A549 (cell line): Measurements from ENCODE around the gene OPRD1. TPM values are rescaled to one million over a fixed set of nuclear protein-coding genes. Genes with fewer than 3 reads are reported as not detected.

ENCODE experiments used
- ATAC-seq, 2 experiments: fragments of 200-7000 bp in 1 of 2; fragments of >200 bp in 1 of 2; cut with Nextera tagmentation in 1 of 2; cut with Tn5 transposase in 1 of 2; 3 replicates each; pipeline versions ENCODE4 v1.8.0 to v1.9.1; 2018 to 2020; ENCODE audit warnings: mild to moderate bottlenecking in 1 of 2, moderate library complexity in 1 of 2
- CTCF ChIA-PET: fragments of 300-600 bp; sonication (Branson Sonifier 250); formaldehyde crosslinking; extraction: SDS; loops from one replicate; lab custom pipeline; 2021; ENCODE audit warnings: antibody characterized with exemption, inconsistent platforms; lab: Yijun Ruan, JAX
- POLR2A ChIA-PET: fragments of 350-600 bp; formaldehyde crosslinking; extraction: SDS; loops from one replicate; lab custom pipeline; 2021; ENCODE audit warnings: antibody characterized with exemption, inconsistent platforms; lab: Yijun Ruan, JAX
- DNase-seq, 2 experiments: peaks; one replicate each; pipeline versions ENCODE4 v3.0.0 to v3.0.0-alpha.2; 2011 to 2016; ENCODE audit warnings: low read depth in 1 of 2, low spot score in 1 of 2
- FAIRE-seq: peaks from 2 replicates; lab custom pipeline; 2011; peaks lifted over from hg19 to GRCh38; lab: Jason Lieb, UNC
- H3K27ac ChIP-seq, 2 experiments: fragments of >200 bp; sonication (Bioruptor Twin); formaldehyde crosslinking; 3 replicates each; pipeline ENCODE4 v1.5.1; 2016 to 2017
- H3K4me1 ChIP-seq: fragments of >200 bp; sonication (Bioruptor Twin); formaldehyde crosslinking; 3 replicates; pipeline ENCODE4 v1.6.1; 2016
- H3K4me2 ChIP-seq: fragments of >200 bp; sonication (Bioruptor Twin); formaldehyde crosslinking; 3 replicates; pipeline ENCODE4 v1.6.1; 2016
- H3K4me3 ChIP-seq: fragments of >200 bp; sonication (Bioruptor Twin); formaldehyde crosslinking; 3 replicates; pipeline ENCODE4 v1.5.1; 2016
- H3K9me3 ChIP-seq: fragments of >200 bp; sonication (Bioruptor Twin); formaldehyde crosslinking; 3 replicates; pipeline ENCODE4 v1.6.1; 2016
- CBX2 ChIP-seq: fragments of 200-600 bp; sonication (generic); IDR thresholded peaks from 2 replicates; pipeline ENCODE4 v1.6.1; 2016; ENCODE audit warnings: low read depth, mild to moderate bottlenecking, borderline replicate concordance
- CBX8 ChIP-seq: fragments of 200-600 bp; sonication (generic); IDR thresholded peaks from 2 replicates; pipeline ENCODE4 v1.6.1; 2016
- CEBPB ChIP-seq, 2 experiments: fragments of >200 bp in 1 of 2; sonication (Bioruptor Twin) in 1 of 2; formaldehyde crosslinking in 1 of 2; IDR thresholded peaks; 2 replicates each; pipeline ENCODE4 v1.6.1; 2012 to 2016
- E2F6 ChIP-seq: IDR thresholded peaks from 2 replicates; pipeline ENCODE4 v1.6.1; 2012; ENCODE audit warnings: low read depth, borderline replicate concordance
- ELK1 ChIP-seq: fragments of 150-350 bp; IDR thresholded peaks from 2 replicates; pipeline ENCODE4 v1.6.1; 2014; ENCODE audit warnings: low read depth, mild to moderate bottlenecking, low read length
- ESRRA ChIP-seq: fragments of 150-350 bp; IDR thresholded peaks from 2 replicates; pipeline ENCODE4 v1.6.1; 2014; ENCODE audit warnings: mild to moderate bottlenecking, low read length, borderline replicate concordance
- FOSB ChIP-seq: fragments of 250-450 bp; sonication (Bioruptor Pico); IDR thresholded peaks from 2 replicates; pipeline ENCODE4 v1.5.0; 2020; ENCODE audit warnings: mild to moderate bottlenecking, moderate library complexity
- FOSL2 ChIP-seq, 2 experiments: fragments of 450-650 bp in 1 of 2; fragments of >200 bp in 1 of 2; sonication (Bioruptor Twin) in 1 of 2; formaldehyde crosslinking; IDR thresholded peaks; 2 replicates each; pipeline versions ENCODE4 v1.5.0 to v1.6.1; 2016 to 2020; ENCODE audit warnings: mild to moderate bottlenecking in 1 of 2, moderate library complexity in 1 of 2
- FOXS1 ChIP-seq: fragments of 250-450 bp; sonication (Bioruptor Pico); IDR thresholded peaks from 2 replicates; pipeline ENCODE4 v1.5.0; 2020; ENCODE audit warnings: mild to moderate bottlenecking, moderate library complexity
- HDAC2 ChIP-seq: fragments of 200-600 bp; sonication (generic); IDR thresholded peaks from 2 replicates; pipeline ENCODE4 v1.6.1; 2016
- HES2 ChIP-seq: fragments of >200 bp; sonication (Bioruptor Twin); formaldehyde crosslinking; IDR thresholded peaks from 2 replicates; pipeline ENCODE4 v1.6.1; 2016
- JUNB ChIP-seq: fragments of >200 bp; sonication (Bioruptor Twin); formaldehyde crosslinking; IDR thresholded peaks from 2 replicates; pipeline ENCODE4 v1.6.1; 2016
- MAZ ChIP-seq: fragments of 150-350 bp; IDR thresholded peaks from 2 replicates; pipeline ENCODE4 v1.6.1; 2014; ENCODE audit warnings: antibody characterized with exemption, low read depth, low read length, borderline replicate concordance
- MYC ChIP-seq: IDR thresholded peaks from 2 replicates; pipeline ENCODE4 v1.6.1; 2012; ENCODE audit warnings: mild to moderate bottlenecking, inconsistent platforms, low read length, improper control_type of control experiment, borderline replicate concordance
- NFE2L2 ChIP-seq: fragments of 150-350 bp; conservative IDR thresholded peaks from 2 replicates; pipeline ENCODE4 v1.6.1; 2014; ENCODE audit warnings: low read length
- POLR2A ChIP-seq: IDR thresholded peaks from 2 replicates; pipeline ENCODE4 v1.6.1; 2012; ENCODE audit warnings: mild to moderate bottlenecking, low read length
- RAD21 ChIP-seq, 2 experiments: fragments of >200 bp in 1 of 2; sonication (Bioruptor Twin) in 1 of 2; formaldehyde crosslinking in 1 of 2; IDR thresholded peaks in 1 of 2; conservative IDR thresholded peaks in 1 of 2; 2 replicates in 1 of 2; 3 replicates in 1 of 2; pipeline ENCODE4 v1.6.1; 2012 to 2018; ENCODE audit warnings: inconsistent platforms in 1 of 2
- RARB ChIP-seq: fragments of 250-450 bp; sonication (Bioruptor Pico); IDR thresholded peaks from 2 replicates; pipeline ENCODE4 v1.8.0; 2021; ENCODE audit warnings: mild to moderate bottlenecking, moderate library complexity
- REST ChIP-seq: fragments of 200-600 bp; sonication (generic); IDR thresholded peaks from 2 replicates; pipeline ENCODE4 v1.6.1; 2016; ENCODE audit warnings: antibody characterized with exemption, mild to moderate bottlenecking, moderate library complexity
- SREBF2 ChIP-seq: fragments of 450-650 bp; IDR thresholded peaks from 2 replicates; pipeline ENCODE4 v1.6.1; 2014; ENCODE audit warnings: mild to moderate bottlenecking, moderate library complexity
- TP53 ChIP-seq: fragments of 250-450 bp; sonication (Bioruptor Pico); IDR thresholded peaks from 2 replicates; pipeline ENCODE4 v1.5.0; 2021; ENCODE audit warnings: mild to moderate bottlenecking, moderate library complexity
- USF2 ChIP-seq: fragments of 450-650 bp; IDR thresholded peaks from 2 replicates; pipeline ENCODE4 v1.6.1; 2014; ENCODE audit warnings: antibody characterized with exemption
- ZFP36 ChIP-seq: fragments of 450-650 bp; IDR thresholded peaks from 2 replicates; pipeline ENCODE4 v1.6.1; 2014; ENCODE audit warnings: borderline replicate concordance; ENCODE audit not compliant: partially characterized antibody
- ZNF302 ChIP-seq: fragments of 250-450 bp; sonication (Bioruptor Pico); IDR thresholded peaks from 2 replicates; pipeline ENCODE4 v1.9.0; 2021; ENCODE audit warnings: inconsistent platforms, mild to moderate bottlenecking, moderate library complexity
- WGBS: methylation state at CpG from one replicate; pipeline ENCODE4 v1.1.6; 2017; ENCODE audit errors: missing lambda C conversion rate; 5-methylcytosine and 5-hydroxymethylcytosine counted together
- polyA plus RNA-seq, 4 experiments: library from polyadenylated mRNA; depleted of rRNA in 3 of 4; stranded (reverse); fragments of >200 nt; fragmentation: RNase III in 1 of 4; extraction: RNeasy Plus Mini Kit Qiagen cat#74134 plus additional on column Dnase treatment in 1 of 4; gene quantifications; 2 replicates in 3 of 4; 3 replicates in 1 of 4; pipeline ENCODE4 v1.2.3, GENCODE V29; 2011 to 2017

The OPRD1 gene
- polyA plus RNA-seq, 2 of the 4 experiments (the other 2 are of a cell fraction): not detected

- ChIA-PET POLR2A (no interaction called here), CTCF (interaction anchor here (1.0 to 2.1 kb wide), 4 partner anchors 11 to 17 kb away, joined by 4 to 6 read pairs (median 5); partner anchors contain the start of gene EPB41)
- no peak for FAIRE-seq
These were observed 87.3 kb downstream of the OPRD1 start for GRCh38 chr1:28899267-28899666.

GRCh38 chr1:28900562-28900961 is 88.6 kb downstream of the OPRD1 start:
- CTCF ChIA-PET: interaction anchor here (0.8 to 1.0 kb wide), 2 partner anchors 18 to 24 kb away, joined by 3 to 4 read pairs; no protein-coding TSS in a partner anchor
- no peak for FAIRE-seq
- H3K4me2 ChIP-seq: no peak overlapping the region
- no peaks in the 10 kb centered on the region; the same call in 2 of the 3 replicates for H3K9me3 ChIP-seq
- no peak for TF ChIP-seq SREBF2
- TF ChIP-seq ELK1: no peak
- TF ChIP-seq TP53: no peak
- TF ChIP-seq MAZ: no peak
- TF ChIP-seq MYC: no peak
- no peak for TF ChIP-seq CBX8
- no peak for TF ChIP-seq JUNB
- no peak for TF ChIP-seq CEBPB (IDR thresholded peaks at IDR 0.05)
- no peak overlapping the region for H3K4me3 ChIP-seq
- POLR2A ChIA-PET: interaction anchor here (1.1 kb wide), 1 partner anchor 14 kb away, joined by 3 read pairs; the partner anchor contains the start of gene EPB41
- WGBS: 83% methylated on average over 3 of the region's 3 CpGs
- no peak for ATAC-seq
- no peak for DNase-seq
- no peaks in the 10 kb centered on the region for H3K4me1 ChIP-seq
- no peak overlapping the region for H3K27ac ChIP-seq

More at GRCh38 chr1:28899267-28899666, 87.3 kb downstream of the OPRD1 start:
- TF ChIP-seq JUNB (no peak), E2F6 (no peak), ZFP36 (no peak), FOXS1 (CRISPR knock-in tag) (no peak)
- H3K4me1 ChIP-seq: no peaks in the 10 kb centered on the region
- no peak overlapping the region for H3K4me3 ChIP-seq
- H3K4me2 ChIP-seq: no peak overlapping the region
- DNase-seq (no peak), ATAC-seq (no peak)
- whole genome bisulfite sequencing: 47% methylated on average over 1 of the region's 2 CpGs
- no peaks in the 10 kb centered on the region for H3K9me3 ChIP-seq
- H3K27ac ChIP-seq: no peak overlapping the region

GRCh38 chr1:28902738-28903137 is 90.8 kb downstream of the OPRD1 start:
- Histone ChIP-seq H3K27ac (no peak overlapping the region), H3K4me2 (no peak overlapping the region)
- ATAC-seq (no peak), DNase-seq (no peak)
- ChIA-PET POLR2A (interaction anchor here (0.6 to 0.9 kb wide), 2 partner anchors 10 to 11 kb away, joined by 4 to 6 read pairs; partner anchors contain the start of gene EPB41), CTCF (interaction anchor here (1.6 to 2.0 kb wide), 4 partner anchors 9 to 131 kb away, joined by 3 to 11 read pairs (median 6); no protein-coding TSS in a partner anchor)
- TF ChIP-seq POLR2A: no peak
- TF ChIP-seq REST: no peak
- no peak for TF ChIP-seq FOSL2 (IDR thresholded peaks at IDR 0.05)
- TF ChIP-seq FOSL2 (CRISPR knock-in tag; IDR thresholded peaks at IDR 0.05): no peak
- no peak for TF ChIP-seq RARB
- no peak for TF ChIP-seq USF2
- TF ChIP-seq NFE2L2: no peak
- TF ChIP-seq ZNF302: no peak
- no peak for TF ChIP-seq HDAC2
- TF ChIP-seq FOXS1 (CRISPR knock-in tag): no peak
- TF ChIP-seq RAD21 (conservative IDR thresholded peaks at IDR 0.05 in 1 of 2, IDR thresholded peaks at IDR 0.05 in 1 of 2): no peak
- no peak for TF ChIP-seq ESRRA
- TF ChIP-seq FOSB: no peak
- TF ChIP-seq CBX2: no peak
- TF ChIP-seq HES2: no peak
- TF ChIP-seq, all 56 proteins: peak for 0
- 79% methylated on average over 2 of the region's 2 CpGs for WGBS
- H3K9me3 ChIP-seq: no peaks in the 10 kb centered on the region; the same call in 2 of the 3 replicates
- H3K4me1 ChIP-seq: no peaks in the 10 kb centered on the region
- FAIRE-seq: no peak
- H3K4me3 ChIP-seq: no peak overlapping the region
